Inferior parietal cortex (tissue), 1 donor: ENCODE data around the gene KLF13.
A peak's percentile ranks its signal among the peaks of the same experiment; 100 is the strongest.

Source experiments
- DNase-seq: peaks from one replicate; pipeline ENCODE4 v3.0.0-alpha.2; 2016; ENCODE audit errors: extremely low spot score

Gene KLF13

DNA sequence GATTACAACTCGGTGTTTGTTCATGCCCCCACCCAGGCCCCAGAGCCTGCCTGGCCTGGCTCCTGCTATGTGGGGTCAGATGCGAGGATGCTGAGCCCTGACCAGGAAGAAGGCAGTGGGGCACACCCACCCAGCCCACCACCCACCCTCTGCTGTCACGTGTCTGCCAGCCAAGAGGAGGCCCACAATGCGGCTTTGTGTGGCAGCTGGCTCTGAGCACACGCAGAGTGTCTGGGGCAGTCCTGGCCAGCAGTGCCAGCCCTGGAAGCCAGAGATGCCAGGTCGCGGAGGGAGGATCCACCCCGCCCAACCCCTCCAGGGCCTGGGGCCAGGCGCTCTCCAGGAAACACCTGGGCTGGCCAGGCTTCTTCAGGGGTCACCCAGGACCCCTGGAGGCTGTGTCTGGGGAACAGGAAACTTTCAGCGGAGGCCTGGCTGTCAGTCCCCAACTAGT lies 26.4 kb upstream of the KLF13 start:
- peak; percentile 82 for DNase-seq

DNA sequence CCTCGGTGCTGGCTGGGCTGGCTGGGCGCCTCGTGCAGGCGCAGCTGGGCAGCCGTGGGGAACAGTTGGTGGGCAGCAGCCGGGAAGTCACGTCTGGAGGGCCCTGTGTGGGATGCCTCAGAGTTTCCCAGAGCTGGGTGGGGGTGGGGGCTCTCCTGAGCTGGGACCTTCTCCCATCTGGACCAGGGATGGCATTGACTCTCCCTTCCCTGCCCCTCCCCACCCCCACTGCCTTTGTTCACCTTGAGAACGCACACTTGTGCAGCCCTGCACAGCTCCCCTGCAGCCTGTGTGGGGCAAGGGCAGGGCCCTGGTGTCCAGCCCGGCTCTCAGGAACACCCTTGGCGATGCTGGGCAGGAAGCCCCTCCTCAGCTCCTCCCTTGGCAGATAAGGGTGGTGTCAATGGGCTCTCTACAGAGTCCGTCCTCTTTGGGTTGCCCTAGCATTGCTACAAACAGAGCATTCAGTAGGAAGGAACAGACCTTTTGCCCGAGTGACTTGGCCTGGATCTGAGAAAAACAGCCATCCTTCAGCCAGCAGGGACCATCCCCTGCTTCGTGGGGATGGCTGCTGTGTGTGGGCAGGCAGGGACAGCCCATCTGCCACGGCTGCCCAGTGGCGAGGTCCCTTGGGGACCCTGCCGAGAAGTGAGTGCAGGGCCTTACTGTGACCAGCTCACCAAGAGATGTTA lies 25.5 kb upstream of the KLF13 start:
- no peak for DNase-seq

DNA sequence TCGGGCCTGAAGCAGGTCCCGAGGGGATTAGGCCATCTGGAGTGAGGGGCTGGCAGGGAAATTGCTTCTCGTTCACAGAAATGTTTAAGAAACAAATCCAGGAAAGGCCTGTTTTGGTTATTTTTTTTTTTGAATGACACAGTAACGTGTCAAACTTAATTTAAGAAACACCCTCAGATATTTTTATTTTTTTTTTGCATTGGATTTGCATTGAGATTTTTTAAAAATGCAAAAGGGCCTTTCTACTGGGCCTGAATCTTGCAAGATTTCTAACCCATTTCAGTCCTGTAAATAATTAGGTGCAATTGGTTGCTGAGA lies 25.0 kb upstream of the KLF13 start:
- DNase-seq, result no peak

DNA sequence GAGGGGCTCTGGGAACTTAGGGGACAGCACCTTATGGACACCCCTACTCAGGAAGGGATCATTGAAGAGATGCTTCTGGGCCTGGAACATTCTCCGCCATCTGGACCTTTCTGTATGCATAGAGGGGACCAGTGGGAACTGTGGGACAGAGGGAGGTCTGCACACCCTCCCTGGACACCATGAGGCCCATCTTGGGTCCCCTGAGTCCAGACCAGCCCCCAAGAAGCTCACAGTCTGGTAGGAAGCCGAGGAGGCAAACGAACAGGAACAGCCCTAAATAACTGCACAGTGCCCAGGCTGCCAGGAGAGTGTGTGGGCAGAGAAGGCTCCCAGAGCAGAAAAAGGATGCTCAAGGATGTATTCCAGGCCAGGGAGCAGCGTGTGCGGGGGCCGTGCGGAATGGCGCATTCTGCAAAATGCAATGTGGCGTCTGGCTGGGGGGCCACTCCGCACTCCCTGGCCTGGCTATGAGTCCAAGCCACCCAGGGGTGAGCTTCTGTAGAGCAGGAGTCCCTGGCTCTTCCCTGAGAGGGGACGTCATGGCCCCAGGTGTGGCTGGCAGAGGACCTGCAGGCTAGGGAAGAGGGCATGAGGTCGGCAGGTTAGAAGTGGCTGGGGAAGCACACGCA lies 24.5 kb upstream of the KLF13 start:
- peak; percentile 25 for DNase-seq

DNA sequence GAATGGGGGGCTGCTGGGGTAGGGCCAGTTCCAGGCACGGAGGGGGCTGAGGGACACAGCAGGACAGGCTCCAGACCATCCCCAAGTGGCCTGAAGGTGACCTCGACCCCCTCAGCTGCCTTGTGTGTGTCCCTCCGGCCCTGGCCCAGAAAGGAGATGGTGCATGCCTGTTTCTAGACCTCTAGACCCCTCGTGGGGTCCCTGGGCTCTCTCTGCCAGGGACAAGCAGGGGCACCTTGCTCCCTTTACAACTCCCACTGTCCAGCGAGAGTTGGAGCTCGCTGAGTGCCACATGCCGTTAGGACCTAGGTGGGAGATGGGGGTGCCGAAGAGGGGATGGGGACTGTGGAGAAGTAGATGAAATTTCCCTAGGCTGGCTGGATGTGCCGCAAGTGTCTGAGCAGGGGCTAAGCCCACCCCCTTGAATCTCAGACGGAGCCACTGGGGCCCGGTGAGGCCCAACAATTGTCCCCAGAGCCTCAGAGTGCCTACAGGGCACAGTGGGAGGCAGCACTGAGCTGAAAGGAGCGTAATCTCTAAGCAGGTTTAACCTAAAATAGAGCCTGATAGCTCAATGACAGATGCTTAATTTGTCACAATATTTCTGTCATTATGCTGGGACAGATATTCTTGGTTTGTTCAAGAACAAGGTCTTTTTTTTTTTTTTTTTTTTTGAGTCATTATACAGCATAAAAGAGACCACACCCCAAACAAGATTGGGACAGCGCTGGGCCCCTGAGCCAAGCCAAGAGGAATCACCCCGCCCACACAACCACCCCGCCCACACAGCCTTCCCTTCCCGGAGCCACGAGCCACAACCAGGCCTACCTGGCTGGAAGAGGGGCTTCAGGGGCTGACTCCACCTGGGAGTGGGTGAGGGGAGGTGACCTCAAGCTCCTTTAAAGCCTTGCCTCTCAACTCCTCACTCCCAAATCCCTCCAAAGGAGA lies 23.6 kb upstream of the KLF13 start:
- DNase-seq, result no peak

DNA sequence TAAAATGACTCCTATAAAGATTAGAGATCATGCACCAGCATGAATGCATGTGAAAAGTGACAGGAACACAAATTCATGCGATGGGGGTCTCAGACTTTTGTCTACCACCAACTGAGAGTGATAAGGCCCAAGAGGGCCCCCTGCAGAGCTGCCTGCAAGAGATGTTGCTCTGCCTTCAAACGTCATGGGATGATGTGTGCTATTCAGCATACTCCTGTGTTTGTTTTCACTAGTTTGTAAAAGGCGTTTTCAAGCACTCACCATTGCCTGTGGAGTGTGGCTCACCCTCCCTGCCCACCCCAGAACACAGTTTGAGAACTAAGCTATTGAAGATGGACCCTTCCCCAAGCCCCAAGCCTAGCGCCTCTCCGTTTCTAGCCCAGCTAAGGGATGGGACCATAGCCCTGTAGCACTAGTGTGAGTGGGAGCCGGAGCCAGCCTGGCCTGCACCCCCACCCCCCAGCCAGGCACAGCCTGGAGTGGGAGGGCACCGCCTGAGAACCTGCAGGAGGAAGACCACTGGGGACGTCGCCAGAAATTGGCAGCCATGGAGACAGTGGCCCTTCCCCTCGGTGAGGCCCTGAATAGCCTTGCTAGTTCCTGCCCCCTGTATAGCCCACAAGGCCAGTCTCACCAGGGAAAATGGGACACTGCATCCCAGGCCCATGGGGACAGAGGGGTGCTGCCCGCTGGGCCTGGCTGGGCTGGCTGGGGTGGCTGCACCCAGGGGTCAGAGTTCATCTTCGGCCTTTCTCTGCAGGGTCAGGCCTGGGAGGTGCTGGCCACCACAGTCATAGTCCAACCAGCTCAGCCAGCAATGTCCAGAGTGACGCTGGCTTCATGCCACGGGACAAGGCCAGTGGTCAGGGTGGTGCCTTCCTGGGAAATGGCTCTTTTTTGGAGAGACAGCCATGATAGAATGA lies 22.6 kb upstream of the KLF13 start:
- no peak for DNase-seq

DNA sequence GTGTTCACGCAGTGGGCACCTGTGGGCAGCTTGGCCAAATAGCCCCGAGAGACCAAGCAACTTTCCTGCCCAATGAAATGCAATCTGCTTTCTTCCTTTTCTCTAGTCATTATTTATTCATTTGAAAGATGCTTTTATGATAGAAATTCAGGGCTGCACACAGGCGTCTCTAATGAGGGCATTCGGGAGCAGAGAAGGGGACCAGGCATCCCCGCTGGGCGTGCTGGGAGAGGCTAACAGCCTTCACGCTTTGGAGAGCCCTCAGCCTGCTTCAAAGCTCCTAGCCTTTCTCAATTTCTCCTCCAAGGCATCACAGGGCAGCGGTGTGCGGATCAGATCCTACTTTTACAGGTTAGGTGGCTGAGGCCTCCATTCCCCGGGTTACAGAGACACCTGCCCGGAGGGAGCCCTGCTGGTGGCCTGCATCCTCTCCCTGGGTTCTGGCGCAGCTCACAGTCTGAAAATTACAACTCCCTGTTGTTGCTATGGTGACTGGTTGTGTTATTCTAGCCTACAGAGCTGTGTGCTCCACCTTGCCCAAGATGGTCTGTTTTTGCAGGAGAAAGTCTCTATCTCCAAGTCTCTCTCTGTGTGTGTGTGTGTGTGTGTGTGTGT lies 21.8 kb upstream of the KLF13 start:
- DNase-seq, result peak; percentile 64

DNA sequence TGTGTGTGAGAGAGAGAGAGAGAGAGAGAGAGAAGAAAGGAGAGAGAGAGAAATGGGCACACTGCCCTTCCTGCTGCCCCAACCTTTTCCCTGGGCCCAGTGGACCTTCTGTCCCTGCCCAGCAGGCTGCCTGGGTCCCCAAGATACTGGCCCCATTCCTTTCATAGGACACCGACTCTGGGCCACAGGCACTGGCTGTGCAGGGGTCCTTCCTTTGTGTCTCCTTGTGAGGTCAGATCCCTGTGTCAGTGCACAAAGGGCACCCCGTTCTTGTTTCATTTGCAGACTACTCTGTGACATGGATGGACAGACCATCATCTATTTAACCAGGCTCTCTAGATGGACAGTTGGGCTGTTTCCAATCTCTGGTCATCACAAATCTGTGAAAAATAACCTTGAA lies 21.3 kb upstream of the KLF13 start:
- DNase-seq, result no peak

DNA sequence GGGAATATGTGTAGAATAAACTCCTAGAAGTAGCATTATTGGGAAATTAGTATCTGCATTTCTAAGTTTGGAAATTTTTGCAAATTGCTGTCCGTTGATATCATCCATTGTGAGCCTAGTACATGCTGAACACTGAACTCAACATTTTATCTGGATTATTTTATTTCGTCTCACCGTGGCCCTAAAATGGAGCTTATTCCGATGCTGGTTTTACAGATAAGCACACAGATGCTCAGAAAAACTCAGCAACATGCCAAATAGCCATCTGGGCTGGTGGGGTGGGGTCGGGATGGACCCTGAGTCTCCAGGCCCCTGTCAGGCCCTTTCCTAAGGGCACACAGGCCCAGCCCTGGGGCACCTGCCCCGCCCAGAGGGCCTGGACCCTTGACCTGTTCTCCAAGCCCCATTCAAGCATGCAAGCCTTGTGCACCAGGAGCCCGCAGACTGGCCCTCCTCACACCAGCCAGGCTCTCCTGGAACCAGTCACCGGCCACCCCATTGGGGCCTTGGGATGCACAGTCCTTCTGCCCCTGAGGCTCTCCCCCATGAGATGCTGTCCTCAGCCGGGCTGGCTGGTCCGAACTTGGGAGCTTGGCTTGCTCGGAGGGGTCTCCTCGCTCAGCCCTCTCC lies 20.7 kb upstream of the KLF13 start:
- peak; percentile 17 for DNase-seq

DNA sequence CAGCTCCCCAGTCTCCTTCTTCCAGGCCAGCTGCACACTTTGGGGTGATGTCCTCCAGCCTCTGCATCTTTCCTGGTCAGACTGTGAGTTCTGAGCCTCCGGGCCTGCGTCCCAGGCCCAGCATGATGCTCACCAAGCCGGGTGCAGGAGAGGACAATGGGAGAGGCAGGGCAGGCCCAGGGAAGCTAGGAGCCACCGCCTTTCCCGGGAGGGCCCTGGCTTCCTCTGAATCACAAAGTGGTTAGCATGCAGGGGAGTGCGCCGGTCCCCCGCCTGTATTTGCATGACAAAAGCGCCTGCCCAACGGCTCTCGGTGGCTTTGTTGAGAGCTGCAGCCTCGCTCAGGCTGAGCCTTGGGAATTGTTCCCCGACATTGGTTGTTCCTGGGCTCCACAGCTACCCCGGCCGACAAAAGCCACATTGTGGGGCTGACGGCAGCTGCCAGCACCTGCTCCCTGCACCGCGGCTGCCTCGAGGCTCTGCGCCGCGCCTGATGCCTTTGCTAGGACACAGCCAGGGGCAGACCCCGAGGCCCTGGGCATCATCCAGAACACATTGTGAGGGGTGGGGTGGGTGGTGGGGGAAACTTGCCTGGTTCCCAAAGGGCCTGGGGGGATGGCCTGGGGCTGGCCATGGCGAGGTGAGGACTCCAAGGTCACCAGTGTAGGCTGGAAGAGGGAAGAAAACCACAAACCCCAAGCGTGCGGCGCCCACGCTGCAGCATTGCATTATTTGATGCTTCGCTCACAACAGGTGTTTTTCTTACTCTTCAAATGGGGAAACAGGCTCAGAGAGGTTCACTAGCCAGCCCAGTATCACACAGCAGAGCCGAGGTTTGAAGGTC lies 20.0 kb upstream of the KLF13 start:
- DNase-seq, result peak; percentile 81

DNA sequence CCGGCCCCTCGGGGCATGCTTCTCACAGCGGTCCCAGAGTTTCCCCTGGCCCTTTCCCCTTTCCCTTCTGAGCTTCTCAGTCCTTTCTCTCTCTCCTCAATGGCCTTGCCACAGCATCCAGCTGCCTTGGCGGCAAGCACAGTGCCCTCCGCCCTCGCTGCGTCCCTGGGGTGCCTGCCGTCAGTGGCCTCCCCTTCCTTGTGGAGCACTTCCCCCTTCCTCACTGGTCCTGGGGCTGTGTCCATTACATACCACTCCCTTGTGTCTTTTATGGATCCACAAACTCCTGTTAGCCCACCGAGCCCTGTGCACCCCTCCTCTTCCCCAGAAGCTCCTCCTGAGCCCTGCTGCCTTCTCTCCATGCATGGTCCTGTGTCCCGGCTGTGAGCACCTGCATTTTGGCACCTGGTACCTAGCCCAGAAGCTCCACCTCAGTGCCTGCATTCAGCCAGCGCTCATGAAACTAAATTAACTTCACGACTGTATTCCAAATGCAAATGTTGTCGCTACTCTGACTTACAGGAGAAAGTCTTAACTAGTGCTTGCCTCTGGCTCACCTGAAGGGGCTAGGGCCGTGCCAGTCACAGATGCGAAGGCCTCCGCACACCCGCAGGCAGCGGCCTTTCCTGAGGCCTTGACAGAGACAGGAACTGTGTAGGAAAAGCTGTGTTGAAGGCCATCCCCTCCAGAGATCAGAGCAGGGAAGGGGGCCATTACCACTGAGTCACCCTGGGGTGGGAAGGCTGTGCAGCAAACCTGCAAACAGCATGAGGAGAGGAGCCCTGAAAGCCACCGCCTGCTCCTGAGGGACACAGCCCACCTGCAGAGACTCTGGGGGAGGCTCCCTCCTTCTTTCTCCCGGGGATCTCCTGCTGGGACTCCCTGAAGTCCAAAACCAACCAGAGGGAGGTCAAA lies 19.1 kb upstream of the KLF13 start:
- no peak for DNase-seq

DNA sequence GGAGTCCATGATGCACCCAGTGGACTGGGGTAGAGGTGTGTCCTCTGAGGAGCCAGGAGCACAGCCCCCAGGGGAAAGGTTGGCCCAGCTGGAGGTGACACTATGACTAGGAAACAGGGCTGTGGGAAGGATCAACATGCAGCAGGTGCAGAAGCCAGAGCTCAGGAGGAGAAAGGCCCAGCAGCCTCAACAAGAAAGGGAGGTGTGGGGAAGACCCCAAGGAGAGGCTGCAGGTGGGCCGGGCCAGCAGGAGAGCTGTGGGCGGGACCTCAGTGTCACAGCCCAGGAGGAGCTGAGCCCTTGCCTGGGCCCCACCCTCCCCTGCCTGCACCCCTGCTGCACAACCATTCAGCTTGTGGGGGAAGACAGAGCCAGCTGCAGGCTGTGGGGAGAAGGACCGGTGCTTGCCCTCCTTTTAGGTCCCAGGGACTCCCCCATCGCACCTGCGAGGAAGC lies 18.4 kb upstream of the KLF13 start:
- no peak for DNase-seq

DNA sequence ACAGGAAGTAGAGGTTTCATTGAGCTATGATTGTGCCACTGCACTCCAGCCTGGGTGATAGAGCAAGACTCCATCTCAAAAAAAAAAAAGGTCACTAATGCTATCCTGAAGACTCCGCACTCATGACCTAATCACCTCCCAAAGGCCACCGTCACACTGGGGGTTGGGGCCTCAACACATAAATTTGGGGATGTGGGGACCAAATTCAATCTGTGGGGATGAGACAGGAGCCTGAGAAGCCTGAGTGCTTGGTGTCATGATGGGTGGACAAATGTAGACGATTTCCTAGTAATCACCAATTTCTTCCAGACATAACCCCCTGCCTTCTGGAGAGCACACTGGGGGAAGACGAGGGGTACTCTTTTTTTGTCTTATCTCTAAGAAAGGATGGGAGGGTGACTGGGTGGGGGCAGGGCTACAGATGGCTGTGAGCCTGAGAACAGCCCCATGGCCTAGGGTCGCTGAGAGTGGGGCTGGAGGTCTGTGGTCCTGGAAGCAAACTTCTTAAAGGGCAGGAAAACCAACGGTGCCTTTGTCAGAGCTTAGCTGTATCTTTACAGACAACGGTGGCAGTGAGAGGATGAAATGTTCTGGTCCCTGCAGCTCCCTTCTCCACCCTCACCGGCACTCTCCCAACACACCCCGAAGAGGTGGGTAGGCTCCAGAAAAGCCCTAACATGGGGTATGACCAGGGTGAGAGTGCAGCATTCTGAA lies 16.6 kb upstream of the KLF13 start:
- DNase-seq, result no peak

DNA sequence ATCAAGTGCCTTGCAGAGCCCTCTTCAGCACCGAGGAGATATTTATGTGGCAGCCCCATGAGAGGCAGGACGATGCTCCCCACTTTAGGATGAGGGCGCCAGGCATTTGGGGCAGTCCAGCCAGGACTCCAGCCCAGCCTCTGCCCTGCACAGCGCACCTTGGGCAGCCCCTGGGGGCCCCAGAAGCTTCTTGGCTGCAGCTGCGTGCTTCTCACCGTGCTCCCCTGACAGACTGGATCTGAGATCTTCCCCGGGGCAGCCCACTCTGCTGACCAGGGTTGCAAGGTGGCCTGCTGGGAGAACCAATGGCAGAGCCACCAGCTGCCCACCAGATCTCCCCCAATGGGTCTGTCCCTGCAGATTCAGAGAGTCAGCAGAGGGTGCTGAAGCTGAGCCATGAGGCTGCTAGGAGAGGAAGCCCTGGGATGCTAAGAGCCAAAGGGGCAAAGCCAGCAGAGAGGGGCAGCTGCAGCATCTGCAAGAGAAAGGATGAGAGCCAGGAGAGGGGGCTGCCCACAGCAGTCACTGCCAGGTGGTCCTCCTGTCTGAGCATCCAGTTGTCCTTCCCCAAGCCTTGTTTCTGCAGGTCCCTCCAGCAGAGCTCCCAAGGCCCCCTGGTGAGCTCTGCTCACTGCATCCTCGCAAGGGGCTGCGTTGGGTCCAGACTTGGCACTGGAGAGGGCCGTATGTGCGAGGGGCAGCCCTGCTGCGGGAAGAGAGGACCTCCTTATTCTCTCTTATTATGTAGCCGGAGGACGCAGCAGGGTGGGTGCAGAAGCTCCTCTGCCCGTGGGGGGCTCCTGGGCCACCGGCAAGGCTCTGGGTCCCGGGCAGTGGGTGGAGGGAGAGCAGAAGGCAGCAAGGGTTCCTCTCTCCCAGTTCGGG lies 14.7 kb upstream of the KLF13 start:
- no peak for DNase-seq

DNA sequence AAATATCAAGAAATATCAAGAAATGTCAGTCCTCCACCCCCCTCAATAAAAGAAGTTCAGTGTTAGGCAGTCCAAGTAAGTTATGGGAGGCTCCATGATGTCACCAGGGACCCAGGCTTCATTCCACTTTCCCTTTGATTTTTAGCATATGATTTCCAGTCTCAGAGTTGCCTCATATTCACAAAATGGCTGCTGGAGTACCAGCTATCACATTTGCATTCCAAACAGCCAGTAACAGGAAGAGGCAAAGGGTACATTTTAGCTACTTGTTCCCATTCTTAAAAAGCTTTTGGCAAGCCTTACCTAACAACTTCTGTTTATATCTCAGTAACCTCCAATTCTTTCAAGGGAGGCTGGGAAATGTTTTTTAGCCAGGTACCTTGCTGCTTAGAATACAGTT lies 13.4 kb upstream of the KLF13 start:
- DNase-seq, result no peak

DNA sequence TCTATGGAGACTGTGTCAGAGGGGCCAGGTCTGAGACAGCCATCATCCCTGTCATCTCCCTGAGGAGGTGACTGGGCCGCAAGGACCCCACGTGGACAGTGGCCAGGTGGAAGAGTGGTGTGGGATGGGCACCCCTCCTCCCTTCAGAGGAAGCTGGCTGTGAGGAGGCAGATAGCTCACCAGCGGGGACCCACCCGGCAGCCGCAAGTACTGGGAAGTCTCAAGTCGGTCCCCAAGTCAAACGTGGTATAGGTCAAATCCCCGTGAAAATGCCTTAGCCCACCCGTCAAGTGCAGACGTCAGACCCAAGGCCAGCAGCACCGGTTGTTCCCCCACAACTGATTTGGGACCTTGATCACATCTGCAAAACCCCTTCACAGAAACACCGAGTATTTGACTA lies 12.3 kb upstream of the KLF13 start:
- DNase-seq, result no peak
